DND-41 (cell line): ENCODE measurements around the gene AVPI1.

ENCODE experiments used
- ATAC-seq: fragments of 200-7000 bp; cut with Tn5 transposase; 3 replicates; pipeline ENCODE4 v1.9.1; 2021; ENCODE audit warnings: low read depth; ENCODE audit not compliant: insufficient read depth
- DNase-seq: peaks from one replicate; pipeline ENCODE4 v3.0.0-alpha.2; 2020
- H2AFZ ChIP-seq: 2 replicates; pipeline ENCODE4 v1.6.0; 2012; ENCODE audit warnings: low read depth, low read length
- H3K27ac ChIP-seq: 2 replicates; pipeline ENCODE4 v1.5.1; 2012; ENCODE audit warnings: low read length, inconsistent platforms
- H3K27me3 ChIP-seq: fragments of 200-600 bp; sonication (generic); 2 replicates; pipeline ENCODE4 v1.6.0; 2012; ENCODE audit warnings: low read length, mild to moderate bottlenecking, inconsistent platforms; ENCODE audit not compliant: insufficient read depth, poor library complexity
- H3K36me3 ChIP-seq: 2 replicates; pipeline ENCODE4 v1.5.1; 2012; ENCODE audit warnings: low read length, inconsistent platforms; ENCODE audit not compliant: insufficient read depth
- H3K4me1 ChIP-seq: 2 replicates; pipeline ENCODE4 v1.5.1; 2012; ENCODE audit warnings: mild to moderate bottlenecking, low read length; ENCODE audit not compliant: insufficient read depth
- H3K4me2 ChIP-seq: 2 replicates; pipeline ENCODE4 v1.6.0; 2012; ENCODE audit warnings: mild to moderate bottlenecking, moderate library complexity, low read length, inconsistent platforms; ENCODE audit not compliant: insufficient read depth
- H3K4me3 ChIP-seq, 2 experiments: fragments of 200-600 bp in 1 of 2; shearing (Covaris generic) in 1 of 2; 2 replicates each; pipeline ENCODE4 v1.5.1; 2012 to 2016; ENCODE audit warnings: inconsistent platforms in 2 of 2, low read length in 2 of 2, mild to moderate bottlenecking in 2 of 2, low read depth in 1 of 2, moderate library complexity in 1 of 2
- H3K79me2 ChIP-seq: 2 replicates; pipeline ENCODE4 v1.6.0; 2012; ENCODE audit warnings: low read length, inconsistent platforms; ENCODE audit not compliant: insufficient read depth
- H3K9ac ChIP-seq: 2 replicates; pipeline ENCODE4 v1.6.0; 2012; ENCODE audit warnings: low read depth, mild to moderate bottlenecking, inconsistent platforms, low read length, moderate library complexity
- H3K9me3 ChIP-seq: 2 replicates; pipeline ENCODE4 v1.5.1; 2012; ENCODE audit warnings: low read length, moderate library complexity, mild to moderate bottlenecking, inconsistent platforms; ENCODE audit not compliant: insufficient read depth, severe bottlenecking
- H4K20me1 ChIP-seq: 2 replicates; pipeline ENCODE4 v1.6.0; 2012; ENCODE audit warnings: low read length; ENCODE audit not compliant: insufficient read depth
- CTCF ChIP-seq: IDR thresholded peaks from 2 replicates; pipeline ENCODE4 v1.5.1; 2012; ENCODE audit warnings: borderline replicate concordance, low read length, moderate library complexity, mild to moderate bottlenecking; ENCODE audit not compliant: poor library complexity, severe bottlenecking; ENCODE audit errors: extremely low read depth
- EZH2 ChIP-seq: IDR thresholded peaks from 3 replicates; pipeline ENCODE4 v1.6.1; 2012; ENCODE audit warnings: borderline replicate concordance, low read depth, mild to moderate bottlenecking, moderate library complexity, low read length, inconsistent platforms; ENCODE audit not compliant: severe bottlenecking

The AVPI1 gene

GRCh38 chr10:97628228-97628627 is 58.8 kb downstream of the AVPI1 start:
- Histone ChIP-seq H3K27me3 (peaks cover 2% of the 10 kb centered on the region), H3K27ac (no peak overlapping the region), H3K9me3 (no peaks in the 10 kb centered on the region), H3K4me3 (no peak overlapping the region), H3K4me2 (no peak overlapping the region), H3K4me1 (no peaks in the 10 kb centered on the region), H2AFZ (no peak overlapping the region), H4K20me1 (no peaks in the 10 kb centered on the region), H3K79me2 (no peaks in the 10 kb centered on the region), H3K36me3 (no peaks in the 10 kb centered on the region), H3K9ac (no peak overlapping the region)
- TF ChIP-seq EZH2, result no peak
- no peak for TF ChIP-seq CTCF
- ATAC-seq, result no peak
- no peak for DNase-seq

GRCh38 chr10:97627731-97628130 is 59.3 kb downstream of the AVPI1 start:
- Histone ChIP-seq H2AFZ (no peak overlapping the region), H3K4me1 (no peaks in the 10 kb centered on the region), H3K79me2 (no peaks in the 10 kb centered on the region), H3K9ac (no peak overlapping the region), H3K27me3 (peaks cover 2% of the 10 kb centered on the region), H3K4me3 (no peak overlapping the region), H3K9me3 (no peaks in the 10 kb centered on the region), H3K4me2 (no peak overlapping the region), H3K27ac (no peak overlapping the region), H4K20me1 (no peaks in the 10 kb centered on the region), H3K36me3 (no peaks in the 10 kb centered on the region)
- TF ChIP-seq EZH2 (no peak), CTCF (no peak)
- DNase-seq (no peak), ATAC-seq (no peak)
